Liver (tissue), 3 donors: ENCODE data around the gene C19orf53.

ENCODE experiments used
- CTCF ChIP-seq: fragments of 150-350 bp; IDR thresholded peaks from 2 replicates; pipeline ENCODE4 v1.5.1; 2017; ENCODE audit warnings: improper control_type of control experiment, low read depth, low read length; ENCODE audit not compliant: missing input control
- GABPA ChIP-seq, 2 donors: IDR thresholded peaks in 1 of 2; conservative IDR thresholded peaks in 1 of 2; 2 replicates each; pipeline ENCODE4 v1.6.1; 2016; ENCODE audit warnings: antibody characterized with exemption in 2 of 2, mild to moderate bottlenecking in 1 of 2, moderate library complexity in 1 of 2
- RAD21 ChIP-seq, 2 donors: IDR thresholded peaks; 2 replicates each; pipeline ENCODE4 v1.6.1; 2016; ENCODE audit warnings: antibody characterized with exemption in 2 of 2, mild to moderate bottlenecking in 2 of 2
- REST ChIP-seq: IDR thresholded peaks from 2 replicates; pipeline ENCODE4 v1.6.1; 2016; ENCODE audit warnings: antibody characterized with exemption, mild to moderate bottlenecking
- SP1 ChIP-seq: IDR thresholded peaks from 2 replicates; pipeline ENCODE4 v1.6.1; 2018; ENCODE audit warnings: antibody characterized with exemption, mild to moderate bottlenecking
- ZBTB33 ChIP-seq: IDR thresholded peaks from 2 replicates; pipeline ENCODE4 v1.6.1; 2016; ENCODE audit warnings: antibody characterized with exemption
- donor health status: healthy.
- donor health status: healthy.

- no peak for TF ChIP-seq CTCF
- TF ChIP-seq RAD21 (IDR thresholded peaks at IDR 0.05): no peak
- TF ChIP-seq SP1: no peak
- TF ChIP-seq REST: no peak
- TF ChIP-seq ZBTB33: no peak
- no peak for TF ChIP-seq GABPA (IDR thresholded peaks at IDR 0.05 in 1 of 2, conservative IDR thresholded peaks at IDR 0.05 in 1 of 2)
Measured at GRCh38 chr19:13757805-13758772, 16.2 kb upstream of the C19orf53 start.
